Thoracic aorta (tissue), 2 donors: ENCODE measurements around the gene CDH2. TPM values are rescaled to one million over a fixed set of nuclear protein-coding genes. Genes with fewer than 3 reads are reported as not detected.

Experiments
- ATAC-seq: fragments of 150-250 bp; one replicate; pipeline ENCODE4 v1.8.0; 2017; ENCODE audit warnings: low read depth; ENCODE audit not compliant: insufficient number of reproducible peaks, low FRiP score
- DNase-seq: peaks from one replicate; pipeline ENCODE4 v3.0.0-alpha.2; 2020; ENCODE audit warnings: low spot score
- H3K27ac ChIP-seq, 2 donors: fragments of 200-600 bp; sonication (generic); 1 replicate in 1 of 2; 2 replicates in 1 of 2; pipeline ENCODE4 v1.5.1; 2016; ENCODE audit warnings: mild to moderate bottlenecking in 2 of 2, moderate library complexity in 2 of 2
- H3K27me3 ChIP-seq: fragments of 200-600 bp; sonication (generic); replicated peaks from 2 replicates; pipeline ENCODE4 v1.6.0; 2016; ENCODE audit warnings: mild to moderate bottlenecking; ENCODE audit not compliant: insufficient read depth
- H3K36me3 ChIP-seq: fragments of 200-600 bp; sonication (generic); one replicate; pipeline ENCODE4 v1.5.1; 2016
- H3K4me1 ChIP-seq, 2 donors: fragments of 200-600 bp; sonication (generic); 1 replicate in 1 of 2; 2 replicates in 1 of 2; pipeline versions ENCODE4 v1.5.1 to v1.6.0; 2016; ENCODE audit warnings: low read depth in 2 of 2, mild to moderate bottlenecking in 1 of 2; ENCODE audit not compliant: control insufficient read depth in 1 of 2
- H3K4me3 ChIP-seq: fragments of 200-600 bp; sonication (generic); 2 replicates; pipeline ENCODE4 v1.5.1; 2016; ENCODE audit warnings: mild to moderate bottlenecking
- H3K9me3 ChIP-seq: fragments of 200-600 bp; sonication (generic); 2 replicates; pipeline ENCODE4 v1.5.1; 2016
- CTCF ChIP-seq: fragments of 200-600 bp; sonication (generic); IDR thresholded peaks from one replicate; pipeline ENCODE4 v1.5.1; 2019; ENCODE audit warnings: antibody characterized with exemption
- total RNA-seq, 2 donors: library from RNA; depleted of rRNA; stranded (reverse); fragments of >200 nt; gene quantifications; one replicate each; pipeline versions ENCODE4 v1.1.0 to v1.2.3, GENCODE V29; 2016

CDH2 gene
- total RNA-seq, 2 donors from 2014 or later, result 25.9 to 37.9 TPM

- no peaks in the 10 kb centered on the region for H3K4me1 ChIP-seq
- no peak for TF ChIP-seq CTCF
Measured at GRCh38 chr18:28018351-28018750, 158.6 kb downstream of the CDH2 start.

GRCh38 chr18:28015671-28016070, 161.3 kb downstream of the CDH2 start:
- Histone ChIP-seq H3K27me3 (no peaks in the 10 kb centered on the region), H3K4me3 (no peak overlapping the region), H3K9me3 (no peaks in the 10 kb centered on the region), H3K4me1 (no peaks in the 10 kb centered on the region), H3K36me3 (no peaks in the 10 kb centered on the region), H3K27ac (no peak overlapping the region)
- TF ChIP-seq CTCF, result no peak
- DNase-seq (no peak), ATAC-seq (no peak)

More at GRCh38 chr18:28018351-28018750, 158.6 kb downstream of the CDH2 start:
- Histone ChIP-seq H3K27me3 (no peaks in the 10 kb centered on the region), H3K36me3 (no peaks in the 10 kb centered on the region), H3K9me3 (no peaks in the 10 kb centered on the region), H3K27ac (no peak overlapping the region), H3K4me3 (no peak overlapping the region)
- no peak for DNase-seq
- ATAC-seq, result no peak

- no peak overlapping the region for H3K27ac ChIP-seq
- H3K36me3 ChIP-seq, result no peaks in the 10 kb centered on the region
- no peak for DNase-seq
- no peaks in the 10 kb centered on the region for H3K9me3 ChIP-seq
- no peak for TF ChIP-seq CTCF
- no peaks in the 10 kb centered on the region for H3K4me1 ChIP-seq
- H3K27me3 ChIP-seq, result no peaks in the 10 kb centered on the region
- no peak for ATAC-seq
- no peak overlapping the region for H3K4me3 ChIP-seq
Measured at GRCh38 chr18:28013066-28013465, 163.9 kb downstream of the CDH2 start.

- H3K27me3 ChIP-seq, result no peaks in the 10 kb centered on the region
- H3K27ac ChIP-seq, result no peak overlapping the region
- DNase-seq, result no peak
- H3K4me3 ChIP-seq, result no peak overlapping the region
- no peaks in the 10 kb centered on the region for H3K9me3 ChIP-seq
- no peaks in the 10 kb centered on the region for H3K4me1 ChIP-seq
- TF ChIP-seq CTCF, result no peak
- no peaks in the 10 kb centered on the region for H3K36me3 ChIP-seq
- no peak for ATAC-seq
Measured at GRCh38 chr18:28012336-28012735, 164.6 kb downstream of the CDH2 start.

GRCh38 chr18:28009589-28009988, 167.3 kb downstream of the CDH2 start:
- Histone ChIP-seq H3K36me3 (no peaks in the 10 kb centered on the region), H3K27me3 (no peaks in the 10 kb centered on the region), H3K4me3 (no peak overlapping the region), H3K4me1 (peaks cover 0 to 8% of the 10 kb centered on the region in 2 donors), H3K9me3 (no peaks in the 10 kb centered on the region), H3K27ac (no peak overlapping the region)
- TF ChIP-seq CTCF, result no peak
- ATAC-seq (no peak), DNase-seq (no peak)
